GM18868 (cell line): Measurements from ENCODE around the gene ADGRF4.

Source experiments
- ATAC-seq: cut with Tn5 transposase; IDR thresholded peaks from one replicate; pipeline ENCODE4 v1.9.1; 2021; ENCODE audit warnings: mild to moderate bottlenecking, moderate library complexity; ENCODE audit not compliant: unreplicated experiment

ADGRF4 gene, protein sequence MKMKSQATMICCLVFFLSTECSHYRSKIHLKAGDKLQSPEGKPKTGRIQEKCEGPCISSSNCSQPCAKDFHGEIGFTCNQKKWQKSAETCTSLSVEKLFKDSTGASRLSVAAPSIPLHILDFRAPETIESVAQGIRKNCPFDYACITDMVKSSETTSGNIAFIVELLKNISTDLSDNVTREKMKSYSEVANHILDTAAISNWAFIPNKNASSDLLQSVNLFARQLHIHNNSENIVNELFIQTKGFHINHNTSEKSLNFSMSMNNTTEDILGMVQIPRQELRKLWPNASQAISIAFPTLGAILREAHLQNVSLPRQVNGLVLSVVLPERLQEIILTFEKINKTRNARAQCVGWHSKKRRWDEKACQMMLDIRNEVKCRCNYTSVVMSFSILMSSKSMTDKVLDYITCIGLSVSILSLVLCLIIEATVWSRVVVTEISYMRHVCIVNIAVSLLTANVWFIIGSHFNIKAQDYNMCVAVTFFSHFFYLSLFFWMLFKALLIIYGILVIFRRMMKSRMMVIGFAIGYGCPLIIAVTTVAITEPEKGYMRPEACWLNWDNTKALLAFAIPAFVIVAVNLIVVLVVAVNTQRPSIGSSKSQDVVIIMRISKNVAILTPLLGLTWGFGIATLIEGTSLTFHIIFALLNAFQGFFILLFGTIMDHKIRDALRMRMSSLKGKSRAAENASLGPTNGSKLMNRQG

DNA sequence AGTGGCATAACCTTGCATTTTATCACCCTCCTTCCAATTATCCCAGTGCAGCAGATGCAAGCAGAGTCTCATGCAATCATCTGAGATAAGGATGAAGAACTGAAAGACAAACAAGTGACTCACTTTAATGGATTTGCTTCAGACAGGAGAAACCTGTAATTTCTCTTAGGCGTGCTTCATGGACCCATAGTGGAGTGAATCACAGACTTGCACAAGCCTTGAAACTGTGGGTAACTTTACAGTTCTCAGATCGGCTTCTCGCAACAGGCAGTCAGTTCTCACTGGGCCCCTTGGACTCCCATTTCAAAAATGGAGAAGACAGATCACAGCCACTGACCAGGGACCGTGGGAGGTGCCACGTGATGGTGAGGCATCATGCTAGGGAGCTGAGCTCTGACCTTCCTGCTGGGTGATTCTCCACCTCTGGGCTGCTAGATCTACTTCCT, at the start of gene ADGRF4:
Gene ADGRF4 (plus strand): TSS at position 239 of the 446 bp plus-strand sequence. CDS start 8,666 bp downstream, outside the sequence.
- ATAC-seq, result no peak

DNA sequence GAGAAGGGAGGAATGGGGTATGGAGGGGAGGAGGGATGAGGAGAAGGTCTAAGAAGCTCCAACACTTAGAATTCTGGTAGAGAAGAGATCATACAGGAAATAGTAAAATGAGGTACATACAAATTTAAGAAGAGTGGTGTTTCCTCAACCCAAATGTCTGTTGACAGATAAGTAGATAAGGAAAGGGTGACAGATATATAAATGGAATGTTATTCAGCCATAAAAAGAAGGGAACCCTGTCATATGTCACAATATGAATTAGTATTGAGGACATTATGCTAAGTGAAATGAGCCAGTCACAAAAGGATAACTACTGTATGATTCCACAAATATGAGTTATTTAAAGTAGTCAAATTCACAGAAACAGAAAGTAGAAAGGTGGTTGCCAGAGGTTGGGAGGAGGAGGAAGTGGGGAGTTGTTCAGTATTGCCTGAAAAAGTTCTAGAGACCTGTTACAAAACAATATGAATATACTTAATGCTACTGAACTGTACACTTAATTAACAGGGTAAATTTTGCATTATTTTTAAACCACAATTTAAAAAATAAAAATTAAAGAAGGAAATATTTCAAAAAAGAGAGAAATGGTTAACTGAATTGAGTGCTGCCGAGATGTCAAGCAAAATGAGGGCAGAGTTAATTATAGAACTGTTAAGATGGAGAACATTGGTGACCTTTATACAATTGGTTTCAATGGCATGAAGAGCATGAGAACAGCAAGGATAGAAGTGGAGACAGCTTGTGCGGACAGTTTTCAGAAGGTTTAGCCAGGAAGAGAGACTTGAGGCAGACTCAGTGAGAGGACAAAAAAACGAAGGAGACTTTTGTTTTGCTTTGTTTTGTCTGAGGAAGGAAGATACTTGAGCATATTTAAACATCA, 47.6 kb upstream of the ADGRF4 start:
- ATAC-seq, result peak; percentile 58

DNA sequence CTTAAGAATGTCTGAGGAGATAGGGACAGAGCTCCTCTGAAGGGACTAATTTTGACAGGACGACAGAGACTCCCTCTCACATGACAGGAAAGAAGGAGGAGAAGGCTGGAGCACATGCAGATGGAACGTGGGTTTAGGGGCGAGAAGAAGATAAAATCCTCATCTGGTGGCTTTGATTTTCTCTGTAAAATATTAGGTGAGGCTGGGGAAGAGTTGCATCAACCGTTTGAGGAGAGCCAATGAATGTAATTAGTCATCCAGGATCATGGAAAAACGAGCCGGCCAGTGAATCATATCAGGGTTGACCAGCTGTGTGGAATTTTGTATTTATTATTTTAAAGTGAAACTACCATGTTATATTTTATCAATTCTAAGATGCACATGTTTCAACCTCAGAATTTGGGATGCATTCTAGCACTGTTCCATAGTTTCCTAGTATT, 46.9 kb upstream of the ADGRF4 start:
- no peak for ATAC-seq

DNA sequence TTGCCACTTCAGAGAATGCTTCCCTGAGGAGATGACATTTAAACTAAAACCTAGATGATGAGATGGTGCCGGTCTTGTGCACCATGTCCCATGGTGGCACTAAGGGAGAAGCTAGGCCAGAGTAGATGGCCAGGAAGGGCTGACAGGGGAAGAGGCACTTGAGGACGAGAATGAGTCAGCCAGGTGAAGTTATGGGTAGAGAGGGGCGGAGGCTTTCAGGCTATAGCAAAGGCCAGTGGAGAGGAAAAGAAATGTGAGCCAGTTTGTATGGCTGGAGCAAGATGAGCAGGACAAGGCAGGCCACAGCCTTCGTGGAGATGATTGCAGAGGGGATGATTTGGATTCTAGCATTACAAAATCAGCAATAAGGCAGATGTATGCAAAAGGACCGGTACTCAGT, 44.7 kb upstream of the ADGRF4 start:
- ATAC-seq, result no peak

DNA sequence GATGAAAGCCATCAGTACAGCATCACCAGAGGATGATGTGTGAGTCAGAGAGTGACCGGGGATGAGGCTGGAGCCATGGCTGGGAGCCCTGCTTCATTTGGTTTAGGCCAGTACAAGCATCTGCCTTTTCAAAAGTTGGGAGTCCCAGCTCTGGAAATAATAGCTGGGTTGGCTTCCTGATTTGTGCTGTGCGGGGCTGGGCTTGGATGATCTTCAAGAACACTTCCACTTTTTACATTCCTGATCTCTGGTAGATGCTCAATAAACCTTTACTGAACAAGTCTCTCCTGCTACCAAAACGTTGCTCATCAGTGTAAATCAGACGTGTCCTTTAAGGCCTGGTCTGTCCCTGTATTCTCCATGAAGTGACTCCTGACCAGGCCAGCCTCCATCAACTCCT, 44.1 kb upstream of the ADGRF4 start:
- ATAC-seq, result no peak

DNA sequence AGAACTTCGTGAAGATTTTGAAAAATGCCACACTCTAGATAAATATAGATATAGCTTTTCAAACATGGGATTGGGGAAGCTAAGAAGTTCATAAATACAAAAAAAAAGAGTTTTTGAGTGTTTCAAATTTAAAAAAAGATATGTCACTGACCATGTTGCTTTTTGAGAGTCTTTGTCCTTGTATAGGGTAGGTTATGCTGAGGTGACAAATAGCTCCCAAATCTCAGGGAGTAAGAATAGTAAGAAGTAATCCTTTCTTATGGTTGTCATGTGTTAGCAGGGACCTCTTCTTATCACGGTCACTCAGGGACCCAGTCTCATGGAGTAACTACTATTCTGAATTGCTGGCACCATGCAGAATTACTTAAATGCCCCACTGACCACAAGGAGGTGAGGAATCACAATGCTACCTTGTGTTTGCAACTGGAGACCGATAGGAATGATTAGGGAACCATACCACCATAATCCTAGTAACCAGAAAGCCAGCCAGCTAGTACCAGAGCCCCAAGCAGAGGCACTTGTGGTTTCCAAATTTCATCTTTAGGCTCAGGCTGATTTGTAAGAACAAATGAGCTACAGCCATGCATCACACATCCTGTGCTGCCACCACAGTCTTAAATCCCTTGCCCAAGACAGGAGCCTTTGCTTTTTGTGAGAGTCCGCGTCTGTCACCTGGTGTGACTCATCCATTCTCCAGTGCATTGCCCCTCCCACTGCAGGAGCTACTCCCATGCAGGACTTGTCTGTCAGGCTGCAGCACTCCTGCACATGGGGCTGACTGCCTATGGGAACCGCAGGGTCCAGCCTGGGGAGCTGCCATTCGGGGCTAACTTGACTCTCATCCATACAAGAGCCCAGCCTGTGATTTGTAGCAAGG, 42.4 kb upstream of the ADGRF4 start:
- ATAC-seq, result peak; percentile 64

DNA sequence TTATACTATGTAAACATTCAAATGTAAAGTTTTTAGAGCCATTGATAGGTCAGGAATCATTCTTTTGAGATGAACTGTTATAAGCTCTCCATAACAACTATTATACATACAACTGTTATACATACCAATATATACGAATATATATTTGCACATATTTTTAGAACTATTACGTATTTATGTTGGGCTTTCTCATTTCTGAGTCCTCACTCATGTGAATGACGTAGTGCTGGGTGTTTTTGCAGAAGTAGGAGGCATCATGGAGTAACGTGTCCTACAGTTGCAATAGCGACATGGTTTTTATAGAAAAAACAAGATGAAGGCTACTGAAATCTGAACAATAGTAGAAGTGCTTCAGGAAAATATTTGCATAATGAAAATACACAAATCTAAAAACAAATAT, 36.4 kb upstream of the ADGRF4 start:
- no peak for ATAC-seq

DNA sequence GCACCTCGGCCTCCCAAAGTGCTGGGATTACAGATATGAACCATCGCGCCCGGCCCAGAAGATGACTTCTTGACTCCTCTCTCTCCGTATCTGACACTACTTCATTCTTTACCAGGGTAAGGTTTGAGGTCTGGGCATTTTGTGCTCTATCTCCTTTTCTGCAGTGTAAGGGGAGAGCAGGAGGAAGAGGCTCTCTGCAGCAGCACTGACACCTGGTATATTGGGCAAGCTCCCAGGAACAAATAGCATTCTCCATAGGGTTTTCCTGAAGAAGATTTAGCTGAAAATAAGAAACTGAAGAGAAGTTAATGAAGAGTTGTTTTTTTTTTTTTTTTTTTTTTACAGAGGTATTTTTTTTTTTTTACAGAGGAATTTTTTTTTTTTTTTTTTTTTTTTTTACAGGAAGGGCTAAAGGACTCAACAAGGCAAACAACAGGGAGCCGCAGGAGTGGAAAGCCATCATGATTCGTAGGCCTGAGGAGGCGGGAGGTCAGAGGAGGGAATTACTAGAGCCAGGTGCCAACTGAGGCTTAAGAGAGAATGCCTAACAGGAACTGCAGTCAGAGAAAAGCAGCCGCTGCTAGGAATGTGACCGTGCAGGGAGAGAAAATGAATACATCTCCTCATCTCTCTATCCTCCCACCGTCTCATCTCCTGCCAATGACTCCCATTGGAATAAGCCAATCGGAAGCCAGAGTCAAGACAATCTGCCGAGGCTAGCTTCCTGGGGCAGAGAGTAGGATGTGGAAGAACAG, 34.7 kb upstream of the ADGRF4 start:
- no peak for ATAC-seq

DNA sequence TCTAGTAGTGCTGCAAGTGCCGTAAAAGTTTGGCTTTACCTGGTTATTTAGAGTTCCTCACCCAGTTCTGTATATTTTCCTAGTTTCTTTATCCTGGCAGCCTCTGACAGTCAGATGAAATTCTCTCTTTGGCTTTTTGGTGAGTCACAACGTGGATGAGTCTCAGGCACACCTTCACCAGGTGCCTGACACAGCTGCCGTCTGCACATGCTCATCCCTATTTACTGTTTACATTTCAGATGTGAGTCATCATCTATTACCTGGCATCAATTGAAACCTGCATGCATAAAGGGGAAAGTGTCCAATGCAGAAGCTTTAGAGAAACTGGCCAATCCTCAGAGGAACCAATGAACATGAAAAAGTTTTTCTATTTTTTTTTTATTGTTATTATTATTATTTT, 33.3 kb upstream of the ADGRF4 start:
- no peak for ATAC-seq

DNA sequence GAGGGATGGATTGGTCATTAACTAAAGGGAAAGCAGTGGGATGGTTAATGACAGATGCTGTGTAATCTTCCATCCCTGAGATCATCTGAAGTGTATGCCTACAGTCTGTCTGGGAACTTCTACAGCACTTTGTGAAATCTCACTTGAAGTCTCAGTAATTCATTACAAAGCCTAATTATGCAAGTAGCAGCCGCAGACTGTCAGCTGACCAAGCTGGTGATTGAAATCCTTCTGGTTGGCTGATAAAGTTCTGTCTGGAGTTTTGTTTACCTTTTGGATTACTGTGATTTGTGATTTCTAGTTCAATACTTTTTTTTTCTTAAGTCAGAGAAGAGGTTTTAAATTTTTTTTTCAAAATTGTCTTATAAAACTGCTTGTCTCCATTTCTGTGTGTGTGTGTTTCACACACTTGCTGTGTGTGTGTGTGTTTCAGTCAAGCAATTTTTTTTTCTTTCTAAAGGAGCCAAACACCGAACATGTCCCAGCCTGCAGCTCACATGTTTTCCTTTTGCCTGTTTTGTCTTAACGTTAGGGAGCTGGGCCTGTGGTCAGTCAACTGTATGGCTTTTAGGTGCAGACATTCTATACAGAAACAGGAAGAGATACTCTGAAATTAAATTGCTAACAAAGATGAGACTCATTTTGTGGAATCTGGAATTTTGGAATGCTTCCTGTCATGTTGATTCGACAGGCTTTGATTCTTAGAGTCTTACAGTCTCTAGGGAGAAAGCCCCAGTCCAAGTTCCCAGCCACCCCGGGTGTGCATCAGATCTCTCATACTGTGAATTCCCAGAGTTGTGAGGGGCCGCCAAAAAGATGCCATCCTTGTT, 28.5 kb upstream of the ADGRF4 start:
- ATAC-seq, result no peak

DNA sequence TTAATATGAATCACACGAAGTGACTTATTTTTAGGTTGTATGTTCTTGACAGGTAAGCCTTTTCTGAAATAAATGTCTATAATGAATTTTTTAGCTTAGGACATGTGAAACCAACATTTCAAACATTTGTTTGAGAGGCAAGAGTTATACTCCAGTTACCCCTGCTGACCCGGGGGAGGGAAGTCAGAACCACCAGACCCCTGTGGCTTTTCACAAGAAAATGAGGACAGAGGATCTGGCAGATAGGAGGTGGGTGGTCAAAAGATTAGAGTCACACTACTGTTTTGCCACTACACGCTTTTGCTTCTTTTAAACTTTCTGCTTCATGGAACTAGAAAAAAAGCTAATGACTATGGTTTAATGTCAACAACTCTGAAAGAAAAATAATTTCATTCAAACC, 27.5 kb upstream of the ADGRF4 start:
- no peak for ATAC-seq

DNA sequence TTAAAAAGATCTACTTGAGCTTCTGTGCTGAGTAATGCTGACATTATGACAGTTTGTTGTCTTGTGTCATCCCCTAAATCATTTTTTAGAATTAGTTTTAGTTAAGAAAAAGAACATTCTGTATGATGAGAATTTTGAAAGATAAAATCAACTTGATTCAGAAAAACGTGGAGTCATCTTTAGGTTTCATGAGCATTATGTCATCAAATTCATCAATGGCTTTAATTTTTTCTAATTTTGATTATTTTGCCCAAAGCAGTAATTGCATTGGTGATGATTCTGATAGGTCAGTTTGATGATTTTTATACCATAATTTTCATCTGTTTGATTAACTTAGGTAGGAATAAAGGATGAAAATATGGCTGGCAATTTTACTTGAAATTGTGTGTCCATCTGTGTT, 26.6 kb upstream of the ADGRF4 start:
- ATAC-seq, result no peak

DNA sequence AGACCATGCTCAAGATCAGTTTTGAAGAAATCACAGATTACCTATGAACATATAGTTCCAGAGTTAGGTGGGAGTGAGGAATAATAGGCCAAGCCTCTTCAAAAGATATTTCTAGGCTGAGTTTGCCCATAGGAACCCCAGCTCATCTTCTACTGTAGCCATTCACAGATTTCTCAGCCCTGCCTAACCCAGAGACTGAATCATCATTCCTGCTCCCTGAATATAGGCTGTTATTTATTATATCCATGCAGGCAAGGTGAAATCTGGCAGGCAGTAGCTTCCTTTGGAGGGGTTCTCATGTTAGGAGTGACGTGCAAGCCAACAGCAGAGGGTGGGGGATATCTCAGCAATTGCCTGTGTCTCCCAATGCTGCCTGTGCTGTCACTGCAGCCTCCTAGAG, 25.6 kb upstream of the ADGRF4 start:
- ATAC-seq, result no peak

DNA sequence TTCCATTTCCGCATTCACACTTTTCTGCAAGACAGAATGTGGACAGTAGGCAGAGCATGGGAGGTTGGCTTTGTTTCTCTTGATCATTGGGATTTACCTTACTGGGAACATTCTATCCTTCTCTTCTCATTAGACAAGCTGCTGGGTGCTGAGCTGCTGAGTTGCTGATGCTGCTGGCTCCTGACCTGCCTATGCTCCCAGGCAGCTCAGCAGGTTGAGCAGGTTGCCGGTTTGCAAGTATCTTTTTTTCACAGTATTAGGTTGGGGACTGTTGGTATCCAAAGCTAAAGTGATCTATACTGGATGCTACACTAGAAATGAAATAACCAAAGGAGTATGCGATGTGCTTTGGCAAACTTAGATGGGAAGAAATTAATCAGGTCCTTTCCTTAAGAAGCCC, 23.7 kb upstream of the ADGRF4 start:
- no peak for ATAC-seq

DNA sequence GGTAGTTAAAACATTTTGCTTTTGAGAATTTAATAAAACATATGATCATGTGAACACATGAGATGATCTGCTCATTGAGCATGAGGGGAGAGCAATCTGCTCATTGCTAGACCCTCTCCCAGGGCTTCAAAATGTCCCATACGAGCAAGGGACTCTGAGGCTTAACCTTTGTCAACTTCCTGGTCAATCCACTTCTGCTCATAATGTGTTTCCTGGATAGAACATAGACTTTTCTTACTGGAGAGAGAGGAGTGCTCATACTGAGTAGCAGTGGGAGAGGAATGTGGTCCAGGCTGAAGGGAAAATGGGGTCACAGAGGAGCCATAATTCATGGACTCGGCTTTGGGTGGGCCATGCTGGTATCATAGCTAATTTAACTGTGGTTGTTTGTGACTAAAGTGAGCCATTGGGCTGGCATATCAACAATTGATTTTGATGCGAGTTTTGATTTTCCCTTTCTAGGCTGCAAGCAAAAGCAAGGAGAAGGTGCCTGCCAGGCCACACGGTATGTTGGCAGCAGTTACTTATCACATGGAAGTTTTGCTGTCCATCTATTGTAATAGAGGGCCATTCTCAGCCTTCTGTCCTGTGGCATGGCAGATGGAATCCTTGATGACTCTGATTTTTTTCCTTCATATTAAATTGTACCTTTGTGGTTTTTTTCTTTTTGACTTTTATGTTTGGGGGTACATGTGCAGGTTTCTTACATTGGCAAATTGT, 20.8 kb upstream of the ADGRF4 start:
- no peak for ATAC-seq

DNA sequence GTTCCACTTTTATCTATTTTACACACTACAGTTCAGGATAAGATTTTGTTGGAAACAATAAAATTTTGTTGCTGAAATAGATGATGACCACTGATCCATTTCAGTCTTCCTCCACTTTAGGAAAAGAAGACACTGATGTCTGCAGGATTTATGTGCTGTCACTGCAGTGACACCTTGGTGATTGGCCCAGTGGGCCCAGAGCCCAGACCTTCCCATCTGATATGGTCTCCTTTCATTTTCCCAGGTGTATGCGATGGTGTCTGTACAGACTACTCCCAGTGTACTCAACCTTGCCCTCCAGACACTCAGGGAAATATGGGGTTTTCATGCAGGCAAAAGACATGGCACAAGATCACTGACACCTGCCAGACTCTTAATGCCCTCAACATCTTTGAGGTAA, 19.6 kb upstream of the ADGRF4 start:
- ATAC-seq, result no peak

DNA sequence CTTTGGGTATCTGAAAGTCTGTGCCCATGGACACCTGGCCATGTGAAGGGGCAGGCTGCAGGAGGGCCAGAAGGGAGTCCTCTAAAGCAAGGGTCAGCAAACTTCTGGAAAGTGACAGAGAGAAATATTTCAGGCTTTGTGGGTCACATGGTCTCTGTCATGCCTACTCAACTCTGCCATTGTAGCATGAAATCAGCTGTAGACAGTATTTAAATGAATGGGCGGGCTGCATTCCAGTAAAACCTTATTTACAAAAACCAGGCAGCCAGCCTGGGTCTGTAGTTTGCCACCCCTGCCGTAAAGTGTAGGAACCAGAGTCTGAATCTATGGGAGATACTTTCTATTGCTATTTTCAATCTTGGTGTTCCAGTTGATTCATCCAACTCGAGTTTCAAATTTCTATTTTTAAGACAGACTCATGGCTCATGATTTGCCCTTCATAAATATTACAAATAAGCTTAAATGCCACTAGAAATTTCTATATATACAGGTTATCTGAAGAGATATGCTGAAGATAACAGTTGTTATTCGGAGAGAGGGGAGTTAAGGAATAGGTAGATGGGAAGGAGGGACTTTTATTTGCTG, 19.0 kb upstream of the ADGRF4 start:
- no peak for ATAC-seq

DNA sequence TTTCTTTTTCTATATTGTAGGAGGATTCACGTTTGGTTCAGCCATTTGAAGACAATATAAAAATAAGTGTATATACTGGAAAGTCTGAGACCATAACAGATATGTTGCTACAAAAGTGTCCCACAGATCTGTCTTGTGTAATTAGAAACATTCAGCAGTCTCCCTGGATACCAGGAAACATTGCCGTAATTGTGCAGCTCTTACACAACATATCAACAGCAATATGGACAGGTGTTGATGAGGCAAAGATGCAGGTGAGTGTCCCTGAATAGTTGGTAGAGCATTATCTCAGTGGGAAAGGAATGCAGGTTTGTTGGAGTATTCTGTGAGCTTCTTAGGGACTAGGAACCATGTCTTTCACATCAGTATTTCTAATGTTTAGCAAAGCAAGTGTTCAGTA, 18.3 kb upstream of the ADGRF4 start:
- ATAC-seq, result no peak
